NCI-H2196 (cell line): ENCODE measurements around the gene IFT25.
"Not testable (repeated sequence)": the region's sequence is repeated elsewhere in the genome, so short reads cannot be mapped to it uniquely, and the experiment has no call there.

Source experiments
- DNase-seq: peaks from one replicate; lab custom pipeline; 2025; ENCODE audit not compliant: unreplicated experiment; lab: John Stamatoyannopoulos, UW

IFT25 gene

GRCh38 chr1:53945433-53946251 lies at the start of gene IFT25:
IFT25 (minus strand) TSS chr1:53945699; CDS start chr1:53940082, 5,617 bp downstream.
- DNase-seq: peak; percentile 95

- not testable (repeated sequence) for DNase-seq
Observed at GRCh38 chr1:53994516-53994915, 49.0 kb upstream of the IFT25 start.

- no peak for DNase-seq
Observed at GRCh38 chr1:53992085-53992874, 46.8 kb upstream of the IFT25 start.

GRCh38 chr1:53987880-53988279 lies 42.4 kb upstream of the IFT25 start:
- no peak for DNase-seq

GRCh38 chr1:53986458-53986857 lies 41.0 kb upstream of the IFT25 start:
- no peak for DNase-seq

GRCh38 chr1:53984726-53985125 lies 39.2 kb upstream of the IFT25 start:
- DNase-seq: no peak

GRCh38 chr1:53982763-53983104 lies 37.2 kb upstream of the IFT25 start:
- no peak for DNase-seq

- no peak for DNase-seq
Observed at GRCh38 chr1:53982034-53982762, 36.7 kb upstream of the IFT25 start.

GRCh38 chr1:53981220-53981619 lies 35.7 kb upstream of the IFT25 start:
- no peak for DNase-seq

- DNase-seq: no peak
Observed at GRCh38 chr1:53979712-53980450, 34.4 kb upstream of the IFT25 start.

- DNase-seq: no peak
Observed at GRCh38 chr1:53975861-53976260, 30.4 kb upstream of the IFT25 start.

- no peak for DNase-seq
Observed at GRCh38 chr1:53971718-53972117, 26.2 kb upstream of the IFT25 start.

GRCh38 chr1:53969323-53969722 lies 23.8 kb upstream of the IFT25 start:
- not testable (repeated sequence) for DNase-seq

GRCh38 chr1:53968125-53968513 lies 22.6 kb upstream of the IFT25 start:
- DNase-seq: no peak

GRCh38 chr1:53967409-53968124 lies 22.1 kb upstream of the IFT25 start:
- DNase-seq: no peak

- DNase-seq: no peak
Observed at GRCh38 chr1:53966794-53967193, 21.3 kb upstream of the IFT25 start.

GRCh38 chr1:53964109-53964508 lies 18.6 kb upstream of the IFT25 start:
- DNase-seq: no peak

- no peak for DNase-seq
Observed at GRCh38 chr1:53963460-53963859, 18.0 kb upstream of the IFT25 start.

- no peak for DNase-seq
Observed at GRCh38 chr1:53962395-53962794, 16.9 kb upstream of the IFT25 start.

- peak; percentile 25 for DNase-seq
Observed at GRCh38 chr1:53959664-53960250, 14.3 kb upstream of the IFT25 start.
